Stimulated activated CD4-positive, alpha-beta T cell treated with anti-CD3 and anti-CD28 coated beads, Interleukin-4, amount 100 ng/mL, for 24 hours (primary cell): ENCODE results near the gene NXN.
"Not testable (repeated sequence)": the region's sequence is repeated elsewhere in the genome, so short reads cannot be mapped to it uniquely, and the experiment has no call there.

Source experiments
- DNase-seq: peaks from one replicate; pipeline ENCODE4 v3.0.0-alpha.2; 2020

NXN gene

DNA sequence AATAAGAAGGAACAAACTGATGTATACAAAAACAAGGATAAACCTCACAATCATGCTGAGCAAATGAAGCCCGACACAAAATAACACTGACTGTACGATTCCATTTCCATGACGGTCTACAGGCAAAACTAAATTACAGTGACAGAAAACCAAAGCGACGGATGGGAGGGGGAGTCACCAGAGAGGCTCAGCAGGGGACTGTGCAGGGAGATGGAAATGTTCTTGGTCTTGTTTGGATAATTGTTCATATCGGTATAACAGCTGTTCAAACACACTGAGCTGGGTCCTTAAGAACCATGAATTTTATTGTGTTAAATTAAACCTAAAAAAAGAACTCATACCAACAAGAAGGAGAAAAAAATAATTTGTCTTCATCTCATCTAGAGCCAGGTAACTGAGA lies 97.8 kb downstream of the NXN start:
- no peak for DNase-seq

DNA sequence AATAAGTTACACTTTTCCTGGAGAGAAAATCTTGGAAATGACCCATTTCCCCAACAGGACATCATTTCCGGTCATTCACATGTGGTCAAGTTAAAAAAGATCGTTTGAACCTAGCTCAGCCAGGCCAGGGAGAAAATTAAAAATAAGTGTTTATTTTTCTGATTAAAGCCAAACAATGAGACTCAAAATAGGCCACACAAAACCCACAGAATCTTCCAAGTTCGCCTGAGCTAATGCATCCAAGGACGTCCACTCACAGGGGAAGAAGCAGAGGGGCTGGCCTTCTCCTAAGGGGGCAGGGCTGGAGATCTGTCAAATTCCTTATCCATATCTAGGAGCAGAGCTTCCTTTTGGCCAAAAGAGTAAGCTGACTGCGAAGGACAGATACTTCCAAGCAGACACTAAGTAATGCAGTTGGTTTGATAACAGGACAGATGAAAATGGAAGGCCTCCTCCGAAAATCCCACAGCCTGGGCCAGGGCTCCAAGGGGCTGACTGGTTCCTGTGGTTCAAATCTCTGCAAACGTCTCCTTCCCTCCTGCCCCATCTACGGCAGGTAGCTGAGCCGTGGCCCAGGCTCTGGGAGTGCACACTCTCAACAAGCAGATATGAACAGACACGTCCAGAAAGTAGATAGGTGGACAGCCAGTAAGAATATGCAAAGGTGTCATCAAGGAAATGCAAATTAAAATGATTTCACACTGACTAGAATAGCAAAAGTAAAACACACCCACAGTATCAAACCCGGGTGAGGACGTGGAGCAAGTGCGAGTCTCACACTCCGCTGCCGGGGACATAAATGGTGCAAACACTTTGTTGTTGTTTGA lies 98.9 kb downstream of the NXN start:
- no peak for DNase-seq

DNA sequence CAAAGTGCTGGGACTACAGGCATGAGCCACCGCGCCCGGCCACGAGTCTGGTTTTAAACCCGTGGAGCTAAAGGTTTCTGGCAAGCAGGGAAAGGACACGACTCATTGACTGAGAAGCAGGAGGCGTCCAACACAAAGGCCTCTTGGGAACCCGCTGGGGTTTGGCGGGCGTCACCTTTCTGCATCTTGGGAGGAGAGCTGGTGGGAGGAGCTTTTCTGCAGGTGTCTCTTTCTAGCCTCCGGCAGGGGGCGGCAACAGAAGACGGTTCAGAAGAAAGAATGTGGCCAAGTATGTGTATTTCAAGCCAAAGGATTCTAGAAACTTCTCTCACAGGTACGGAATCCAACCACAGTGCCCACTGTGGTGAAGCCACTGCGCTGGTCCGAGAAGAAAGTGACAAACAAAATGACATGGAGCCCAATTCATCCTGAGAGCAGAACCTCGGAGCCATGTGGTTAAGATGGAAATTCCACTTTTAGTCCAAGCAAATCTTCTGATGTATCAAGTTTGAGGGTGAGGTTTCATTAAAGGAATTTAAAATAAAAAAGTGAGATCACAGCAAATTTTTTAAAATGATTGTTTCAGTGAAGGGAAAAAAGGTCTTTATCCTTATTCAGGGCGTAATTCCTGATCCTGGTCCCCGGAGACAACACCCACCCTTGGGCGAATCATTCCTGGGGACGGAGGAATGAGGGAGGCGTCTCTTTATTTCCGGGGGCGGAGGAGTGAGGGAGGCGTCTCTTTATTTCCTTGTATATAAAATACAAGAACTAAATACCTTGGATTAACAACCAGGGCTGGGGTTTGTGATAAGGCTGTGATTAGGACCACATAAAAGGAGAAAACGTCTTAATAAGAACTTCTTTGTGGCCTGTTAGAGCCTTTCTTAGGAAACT lies 99.8 kb downstream of the NXN start:
- DNase-seq = peak; percentile 64

DNA sequence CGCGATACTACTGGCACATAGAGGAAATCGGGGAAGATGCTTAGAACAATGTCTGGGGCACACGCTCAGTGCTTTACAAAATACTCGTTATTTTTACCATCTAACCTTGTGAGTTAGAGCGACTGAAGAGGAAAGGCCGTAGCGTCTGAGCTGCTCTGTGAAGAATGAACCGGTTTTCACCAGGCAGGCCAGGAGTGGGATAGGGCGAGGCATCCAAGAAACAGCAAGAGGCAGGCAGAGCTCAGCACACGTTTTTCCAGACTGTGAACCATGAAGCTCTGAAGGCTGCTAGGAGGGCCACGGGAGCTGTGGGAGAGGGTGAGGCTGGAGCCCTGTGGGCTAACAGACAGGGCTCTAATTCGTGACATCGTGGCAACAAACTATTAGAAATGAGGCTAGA lies 101.9 kb downstream of the NXN start:
- DNase-seq = no peak

DNA sequence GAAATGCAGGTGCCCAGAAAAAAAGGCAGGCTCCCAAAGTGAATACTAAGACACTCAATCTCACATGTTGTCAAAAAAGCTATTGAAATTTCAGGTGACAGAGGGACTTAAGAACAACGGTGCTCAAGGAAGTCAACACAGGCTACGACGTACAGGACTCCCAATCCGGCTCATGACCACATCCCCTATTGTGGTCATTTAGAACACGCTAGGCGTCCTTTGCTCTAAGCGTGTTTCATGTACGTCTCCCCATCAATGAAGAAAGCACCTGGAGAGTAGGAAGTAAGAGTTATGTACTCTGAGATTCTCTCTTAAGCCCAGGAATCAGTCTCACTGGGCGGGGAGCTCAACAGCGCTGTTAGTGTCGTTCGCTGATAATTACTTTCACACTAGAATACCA lies 103.3 kb downstream of the NXN start:
- DNase-seq = peak; percentile 5

DNA sequence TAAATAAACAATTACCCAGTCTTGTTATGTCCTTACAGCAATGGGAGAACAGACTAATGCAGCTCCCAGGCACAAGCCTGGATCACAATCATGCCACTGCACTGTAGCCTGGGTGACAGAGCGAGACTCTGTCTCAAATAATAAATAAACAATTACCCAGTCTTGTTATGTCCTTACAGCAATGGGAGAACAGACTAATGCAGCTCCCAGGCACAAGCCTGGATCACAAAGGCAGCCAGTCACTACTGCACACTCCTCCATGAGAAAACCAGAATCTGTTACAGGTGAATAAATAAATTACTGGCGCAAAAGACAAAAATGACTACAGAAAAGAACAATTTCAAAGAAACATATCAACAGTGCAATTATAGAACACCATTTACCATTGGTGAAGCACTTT lies 105.0 kb downstream of the NXN start:
- not testable (repeated sequence) for DNase-seq

DNA sequence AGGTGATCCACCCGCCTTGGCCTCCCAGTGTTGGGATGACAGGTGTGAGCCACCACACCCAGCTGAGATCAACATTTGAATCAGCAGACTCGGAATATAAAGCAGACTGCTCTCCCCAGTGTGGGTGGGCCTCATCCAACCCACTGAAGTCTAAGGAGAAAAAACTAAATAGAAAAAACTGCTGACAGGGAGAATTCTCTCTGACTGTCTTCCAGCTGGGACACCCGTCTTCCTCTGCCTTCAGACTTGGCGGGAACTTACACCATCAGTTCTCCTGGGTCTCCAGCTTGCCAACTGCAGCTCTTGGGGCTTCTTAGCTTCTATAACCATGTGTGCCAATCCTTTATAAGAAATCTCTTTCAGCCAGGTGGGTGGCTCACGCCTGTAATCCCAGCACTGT lies 106.7 kb downstream of the NXN start:
- no peak for DNase-seq

DNA sequence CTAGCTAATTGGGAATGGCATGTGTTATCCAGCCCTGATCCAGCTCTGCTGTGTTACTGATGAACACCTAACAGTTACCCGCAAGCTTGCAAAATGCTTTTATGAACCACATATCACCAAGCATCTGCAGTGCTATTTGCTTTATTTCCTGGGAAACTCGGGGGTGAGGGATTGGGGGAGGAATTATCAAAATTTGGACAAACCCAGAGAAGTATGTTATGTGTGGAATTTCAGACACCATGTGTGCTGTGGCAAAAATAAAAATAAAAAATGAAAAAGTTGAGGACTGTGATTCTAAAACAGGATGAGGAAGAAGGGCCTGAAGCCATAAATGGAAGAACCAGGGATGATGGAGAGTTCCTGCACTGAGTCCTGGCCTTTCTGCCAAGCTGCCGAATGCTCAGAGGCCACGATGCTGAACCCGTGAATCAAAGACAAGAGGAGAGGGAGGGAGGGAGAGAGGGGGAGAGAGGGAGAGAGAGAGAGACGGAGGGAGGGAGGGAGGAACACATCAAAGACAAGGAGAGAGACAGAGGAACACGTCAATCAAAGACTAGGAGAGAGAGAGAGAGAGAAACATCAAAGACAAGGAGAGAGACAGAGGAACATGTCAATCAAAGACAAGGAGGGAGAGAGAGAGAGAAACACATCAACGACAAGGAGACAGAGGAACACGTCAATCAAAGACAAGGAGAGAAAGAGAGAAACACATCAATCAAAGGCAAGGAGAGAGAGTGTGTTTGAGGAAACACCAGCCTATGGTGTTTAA lies 107.6 kb downstream of the NXN start:
- DNase-seq = no peak

DNA sequence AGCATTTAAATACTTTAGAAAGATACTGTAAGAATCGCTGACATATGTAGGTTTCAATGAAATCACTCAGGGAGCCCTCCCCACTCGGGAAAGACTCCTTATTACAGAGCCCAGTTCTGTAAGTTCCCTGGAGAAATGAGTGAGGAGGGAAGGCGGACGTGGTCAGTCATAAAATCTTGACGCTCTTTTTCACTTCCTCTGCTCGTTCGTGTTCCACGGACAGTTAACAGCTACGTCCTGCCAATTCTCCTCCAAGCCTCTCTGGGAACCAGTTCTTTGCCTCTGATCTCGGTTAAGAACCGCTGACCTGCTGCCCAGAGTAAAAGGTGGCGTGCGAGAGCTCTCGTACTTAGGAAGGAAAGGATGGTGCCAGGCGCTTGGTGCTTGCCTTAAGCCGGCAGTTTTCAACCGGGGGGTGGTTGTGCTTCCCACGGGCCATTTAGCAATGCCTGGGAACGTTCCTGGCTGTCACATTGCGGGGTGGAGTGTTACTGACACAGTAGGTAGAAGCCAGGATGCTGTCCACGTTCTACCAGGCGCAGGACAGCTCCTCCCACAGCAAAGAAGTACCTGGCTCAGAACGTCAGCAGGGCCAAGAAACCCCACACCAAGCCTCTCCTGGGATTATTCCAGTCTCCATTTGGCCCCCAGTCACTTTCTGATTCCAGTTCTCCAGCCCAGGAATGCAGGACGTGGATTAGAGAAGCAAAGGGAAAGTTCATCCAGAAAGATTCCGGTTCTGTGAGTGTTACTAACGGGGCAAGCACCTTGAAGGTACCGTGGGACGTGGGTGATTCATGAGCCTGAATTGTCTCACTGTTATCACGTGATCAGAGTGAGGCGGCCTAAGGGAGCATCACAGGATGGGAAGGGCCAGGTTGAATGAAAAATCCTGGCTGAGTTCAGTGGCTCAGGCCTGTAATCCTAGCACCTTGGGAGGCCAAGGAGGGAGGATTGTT lies 109.7 kb downstream of the NXN start:
- DNase-seq = no peak

DNA sequence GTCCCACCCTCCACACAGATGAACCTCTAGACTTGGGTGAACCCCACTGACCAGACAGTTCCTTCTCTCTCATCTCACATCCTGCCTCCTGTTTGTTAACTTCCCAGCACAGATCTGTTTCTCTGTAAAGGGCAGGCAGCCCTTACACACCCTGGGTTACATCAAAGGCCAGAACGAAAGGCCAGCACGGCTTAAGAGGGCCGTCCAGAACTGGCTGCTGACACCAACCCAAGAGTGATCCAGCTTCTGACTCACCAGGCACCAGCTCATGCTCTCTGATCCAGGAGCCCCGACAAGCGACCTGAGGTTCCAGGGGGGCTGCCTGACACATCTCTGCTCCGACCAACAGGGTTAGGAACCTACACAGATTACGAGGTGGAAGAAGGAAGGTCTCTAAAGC lies 110.5 kb downstream of the NXN start:
- no peak for DNase-seq

DNA sequence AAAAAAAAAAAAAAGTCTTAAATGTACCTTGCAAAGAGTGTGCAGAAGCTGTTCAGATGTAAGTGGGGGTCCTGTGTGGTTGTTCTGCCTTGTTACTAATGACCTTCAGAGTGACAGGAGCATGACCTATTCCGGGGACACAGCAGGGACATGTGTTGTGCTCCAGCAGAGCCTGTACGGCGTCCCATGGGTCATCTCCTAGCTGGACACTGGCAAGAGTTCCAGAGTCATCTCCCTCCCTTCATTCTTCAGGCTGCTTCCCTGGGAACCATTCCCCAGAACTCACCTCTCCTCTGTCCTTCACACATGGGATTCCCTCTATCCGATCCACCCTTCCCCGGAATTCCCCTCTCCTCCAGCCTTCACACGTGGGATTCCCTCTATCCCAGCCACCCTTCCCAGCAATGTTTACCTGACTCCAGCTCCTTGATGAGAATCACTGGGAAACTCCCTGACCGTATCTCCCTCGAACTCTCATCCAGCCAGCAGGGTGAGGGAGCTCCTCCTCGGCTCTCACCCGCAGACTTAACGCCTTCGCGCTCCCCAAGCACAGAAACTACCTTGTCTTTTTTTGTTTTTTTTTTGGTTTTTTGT lies 111.6 kb downstream of the NXN start:
- DNase-seq = no peak

DNA sequence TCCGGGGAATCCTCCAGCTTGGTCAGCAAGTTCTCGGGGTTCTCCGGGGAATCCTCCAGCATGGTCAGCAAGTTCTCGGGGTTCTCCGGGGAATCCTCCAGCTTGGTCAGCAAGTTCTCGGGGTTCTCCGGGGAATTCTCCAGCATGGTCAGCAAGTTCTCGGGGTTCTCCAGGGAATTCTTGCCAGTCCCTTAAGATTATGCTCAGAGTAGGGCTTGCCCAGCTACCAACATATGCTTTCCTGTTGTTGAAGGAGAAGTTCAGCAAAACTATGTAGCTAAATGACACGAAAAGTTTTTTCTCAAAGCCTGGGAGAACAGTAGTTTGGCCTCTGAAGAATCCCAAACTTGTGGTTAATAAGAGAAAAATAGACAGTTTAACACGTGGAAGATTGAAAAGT lies 112.3 kb downstream of the NXN start:
- DNase-seq = not testable (repeated sequence)

DNA sequence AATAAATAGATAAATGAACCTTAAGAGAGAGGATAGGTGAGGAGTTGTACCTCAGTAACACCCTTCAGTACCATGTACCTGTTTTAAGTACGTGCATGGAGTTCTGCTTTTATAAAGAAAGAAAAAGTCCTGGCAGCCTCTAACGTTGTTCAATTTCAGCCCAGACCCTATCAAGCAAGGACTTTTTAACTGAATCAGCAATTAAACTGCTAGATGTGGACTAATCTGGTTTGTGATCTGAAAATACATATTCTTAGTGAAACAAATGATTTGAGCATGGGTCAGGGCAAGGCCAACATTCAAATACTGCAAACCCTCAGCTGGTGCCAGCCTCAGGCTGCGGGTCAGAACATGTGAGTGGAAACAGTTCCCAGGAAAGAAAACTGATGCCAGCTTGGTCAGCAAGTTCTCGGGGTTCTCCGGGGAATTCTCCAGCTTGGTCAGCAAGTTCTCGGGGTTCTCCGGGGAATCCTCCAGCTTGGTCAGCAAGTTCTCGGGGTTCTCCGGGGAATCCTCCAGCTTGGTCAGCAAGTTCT lies 112.9 kb downstream of the NXN start:
- DNase-seq = no peak

DNA sequence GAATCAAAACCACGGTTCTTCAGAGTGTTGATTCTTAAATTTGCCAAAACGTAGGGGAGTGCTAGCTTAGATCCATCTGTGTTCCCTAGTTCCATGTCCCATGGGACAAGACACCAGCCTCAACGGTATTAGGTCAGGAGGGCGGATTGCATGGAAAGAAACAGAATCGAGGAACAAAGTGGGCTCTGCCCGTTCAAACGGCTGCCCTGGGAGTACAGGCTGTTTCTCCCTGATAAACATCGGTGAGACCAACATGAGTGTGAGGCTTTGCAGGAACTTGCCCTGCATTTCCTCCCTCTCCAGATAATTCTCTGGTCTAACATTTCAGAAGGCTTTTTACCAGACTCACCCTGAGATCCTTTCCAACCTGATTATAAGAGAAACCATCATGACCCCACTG lies 115.3 kb downstream of the NXN start:
- no peak for DNase-seq

DNA sequence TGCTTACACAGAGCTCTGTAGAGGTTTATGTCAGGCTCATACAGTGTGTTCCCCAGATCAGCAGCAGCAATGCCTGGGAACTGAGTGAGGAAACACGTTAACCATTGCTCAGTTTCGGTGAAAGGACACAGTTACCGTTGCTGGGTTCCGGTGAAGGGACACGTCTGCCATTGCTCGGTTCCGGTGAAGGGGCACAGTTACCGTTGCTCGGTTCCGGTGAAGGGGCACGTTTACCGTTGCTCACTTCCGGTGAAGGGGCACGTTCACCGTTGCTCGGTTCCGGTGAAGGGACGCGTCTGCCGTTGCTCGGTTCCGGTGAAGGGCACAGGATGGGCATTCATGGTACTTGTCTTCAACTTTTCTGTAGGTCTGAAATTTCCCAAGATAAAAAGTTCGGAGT lies 115.7 kb downstream of the NXN start:
- no peak for DNase-seq

DNA sequence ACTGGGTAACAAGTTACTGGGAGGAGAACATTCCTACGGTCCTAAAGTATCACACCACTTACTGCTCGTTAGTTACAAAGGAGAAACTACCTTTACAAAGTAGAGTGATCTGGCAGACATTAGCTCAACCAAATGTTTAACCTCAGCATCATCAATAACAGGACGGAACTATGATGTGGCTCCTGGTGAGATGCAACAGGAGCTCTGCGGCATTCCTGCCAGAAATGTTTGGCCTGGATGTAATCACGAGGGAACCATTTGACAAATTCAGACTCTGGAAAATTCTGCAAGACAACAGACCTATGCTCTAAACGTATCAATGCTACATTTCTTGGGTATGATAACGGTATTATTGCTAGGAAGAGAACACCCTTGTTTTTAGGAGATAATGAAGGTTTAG lies 117.0 kb downstream of the NXN start:
- no peak for DNase-seq

DNA sequence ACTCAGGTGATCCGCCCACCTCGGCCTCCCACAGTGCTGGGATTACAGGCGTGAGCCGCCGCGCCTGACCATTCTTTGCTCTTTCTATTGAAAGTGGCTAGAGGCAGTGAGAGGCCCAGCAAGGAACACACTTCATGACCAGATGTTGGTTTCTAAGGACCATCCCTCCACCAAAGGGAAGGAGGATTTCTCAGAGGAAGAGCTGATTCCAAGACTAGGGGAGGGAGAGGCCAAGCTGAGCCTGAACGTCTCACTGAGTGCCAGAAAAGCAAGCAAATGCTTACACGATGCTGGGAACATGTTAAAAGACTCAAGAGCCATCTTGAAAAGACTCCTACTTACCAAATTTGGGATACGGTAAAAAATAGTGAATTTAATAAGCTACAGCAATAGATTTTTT lies 118.2 kb downstream of the NXN start:
- no peak for DNase-seq

DNA sequence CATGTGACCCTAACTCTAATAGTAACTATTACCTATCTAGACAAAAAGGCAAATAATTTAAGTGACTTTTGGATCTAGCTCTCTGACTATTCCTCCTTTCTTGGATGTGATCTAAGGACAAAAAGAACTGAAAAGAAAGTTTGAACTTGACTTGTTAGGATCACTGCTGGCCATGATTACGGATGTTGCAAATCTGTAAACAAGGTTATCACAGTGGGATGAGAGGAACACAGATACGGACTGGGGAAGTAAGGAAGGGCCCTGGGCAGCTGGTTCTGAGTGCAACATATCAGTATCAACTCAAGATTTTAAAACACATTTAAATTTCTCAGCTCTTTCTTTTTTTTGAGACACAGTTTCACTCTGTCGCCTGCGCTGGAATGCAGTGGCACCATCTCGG lies 118.8 kb downstream of the NXN start:
- DNase-seq = no peak

DNA sequence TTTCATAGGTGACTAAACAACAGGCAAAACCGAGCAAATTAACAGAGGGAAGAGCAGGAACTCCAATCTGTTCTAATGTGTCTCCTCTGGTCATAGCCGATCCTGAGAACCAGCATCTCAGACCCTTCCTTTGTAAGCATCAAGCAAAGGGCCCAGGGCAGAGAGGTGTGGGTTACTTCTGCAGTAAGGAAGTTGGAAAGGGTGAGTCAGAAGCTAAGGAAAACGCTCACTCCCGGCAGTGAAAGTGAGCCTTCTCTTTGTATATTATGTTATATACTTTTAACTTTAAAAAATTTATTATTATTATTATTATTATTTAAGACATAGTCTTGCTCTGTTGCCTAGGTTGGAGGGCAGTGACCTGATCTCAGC lies 119.8 kb downstream of the NXN start:
- no peak for DNase-seq

DNA sequence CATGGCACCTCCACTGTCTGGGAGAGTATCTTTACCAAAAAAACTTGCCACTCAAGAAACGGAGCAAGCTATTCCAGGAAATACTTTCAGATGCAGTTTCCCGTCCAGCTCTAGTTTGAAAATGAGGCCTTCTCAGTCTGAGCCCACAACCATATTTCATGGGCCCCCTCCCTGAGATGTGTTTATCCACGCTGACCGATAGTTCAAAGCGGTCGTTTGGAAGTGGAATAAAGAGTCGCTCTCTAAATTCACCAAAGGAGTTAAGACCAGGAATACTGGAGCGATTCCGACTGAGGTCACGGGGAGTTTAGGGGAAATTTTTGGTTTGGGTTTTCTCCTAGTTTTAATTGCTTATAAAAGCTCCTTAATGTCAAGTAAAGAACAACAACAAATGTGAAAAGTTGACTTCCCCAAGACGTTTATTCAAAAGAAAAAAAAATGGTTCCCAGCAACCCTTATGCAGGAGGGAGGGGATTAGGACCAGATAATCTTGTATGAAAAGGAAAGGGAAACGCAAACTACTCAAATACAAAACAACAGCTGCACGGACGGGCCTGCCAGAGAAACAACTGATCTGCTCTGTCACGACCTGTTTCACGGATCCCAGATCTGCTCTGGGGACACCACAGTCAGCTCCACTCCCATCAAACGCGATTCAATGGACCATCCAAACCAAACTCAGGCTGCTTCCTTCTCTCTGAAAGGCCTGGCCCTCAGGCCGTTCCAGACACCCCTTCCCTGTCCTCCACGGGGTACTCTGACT lies 120.3 kb downstream of the NXN start:
- no peak for DNase-seq

DNA sequence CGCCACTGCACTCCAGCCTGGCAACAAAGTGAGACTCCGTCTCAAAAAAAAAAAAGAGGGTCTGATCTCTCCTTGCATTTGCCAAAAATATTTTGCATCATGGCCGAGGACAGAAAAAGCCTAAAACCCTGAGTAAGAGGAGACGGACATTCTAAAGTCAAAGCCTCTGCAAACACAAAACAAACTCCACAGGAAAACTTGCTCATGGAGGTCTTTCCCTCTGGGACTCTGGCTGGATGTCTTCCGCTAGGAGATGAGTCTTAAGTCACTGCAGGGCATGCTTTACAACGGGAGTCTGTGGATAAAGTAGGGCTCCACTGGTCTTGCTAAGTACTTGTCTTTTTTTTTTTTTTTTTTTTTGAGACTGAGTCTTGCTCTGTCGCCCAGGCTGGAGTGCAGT lies 123.4 kb downstream of the NXN start:
- no peak for DNase-seq
